OCI-LY7 (cell line): ENCODE results near the gene MIP.

Experiments
- CTCF ChIP-seq: fragments of 200-600 bp; sonication (generic); conservative IDR thresholded peaks from 2 replicates; pipeline ENCODE4 v1.5.1; 2014; ENCODE audit warnings: mild to moderate bottlenecking, antibody characterized with exemption, low read length, moderate library complexity, mixed read lengths
- EZH2phosphoT487 ChIP-seq: fragments of 200-600 bp; sonication (generic); IDR thresholded peaks from 2 replicates; pipeline ENCODE4 v1.6.1; 2018; ENCODE audit warnings: low read depth, borderline replicate concordance, mild to moderate bottlenecking, mixed run types, antibody characterized with exemption, low read length, moderate library complexity, mixed read lengths

GRCh38 chr12:56457817-56458216, 3.4 kb upstream of the MIP start:
- TF ChIP-seq EZH2phosphoT487, result no peak
- TF ChIP-seq CTCF, result no peak
